GM12878 (cell line): Measurements from ENCODE around the gene ATG4B. TPM values are rescaled to one million over a fixed set of nuclear protein-coding genes. Genes with fewer than 3 reads are reported as not detected.

ENCODE experiments used
- BCL11A ChIP-seq: IDR thresholded peaks from 2 replicates; pipeline ENCODE4 v1.6.1; 2011; ENCODE audit warnings: low read depth, low read length
- BMI1 ChIP-seq: fragments of 450-650 bp; IDR thresholded peaks from 2 replicates; pipeline ENCODE4 v1.6.1; 2016; ENCODE audit warnings: mild to moderate bottlenecking, moderate library complexity, borderline replicate concordance
- CBX3 ChIP-seq: fragments of 200-600 bp; sonication (generic); IDR thresholded peaks from 2 replicates; pipeline ENCODE4 v1.6.1; 2016; ENCODE audit warnings: low read depth, borderline replicate concordance
- EED ChIP-seq: sonication (generic); IDR thresholded peaks from 2 replicates; pipeline ENCODE4 v1.6.1; 2016; ENCODE audit warnings: antibody characterized with exemption, low read depth
- EZH2 ChIP-seq: IDR thresholded peaks from 2 replicates; pipeline ENCODE4 v1.6.1; 2012; ENCODE audit warnings: low read depth, mild to moderate bottlenecking, control low read depth, inconsistent platforms, low read length, borderline replicate concordance; ENCODE audit not compliant: control insufficient read depth
- FOS ChIP-seq: IDR thresholded peaks from 3 replicates; pipeline ENCODE4 v1.6.1; 2011; ENCODE audit warnings: borderline replicate concordance; ENCODE audit not compliant: insufficient read length; ENCODE audit errors: extremely low read depth
- HSF1 ChIP-seq: fragments of 150-350 bp; IDR thresholded peaks from 2 replicates; pipeline ENCODE4 v1.6.1; 2014; ENCODE audit warnings: mild to moderate bottlenecking, low read depth, low read length
- IKZF1 ChIP-seq: fragments of 450-650 bp; conservative IDR thresholded peaks from 2 replicates; pipeline ENCODE4 v1.6.1; 2017; ENCODE audit warnings: antibody characterized with exemption, mild to moderate bottlenecking
- KDM1A ChIP-seq: fragments of 200-600 bp; sonication (generic); IDR thresholded peaks from 2 replicates; pipeline ENCODE4 v1.6.1; 2016; ENCODE audit warnings: borderline replicate concordance
- NR2C1 ChIP-seq: fragments of 450-650 bp; IDR thresholded peaks from 2 replicates; pipeline ENCODE4 v1.6.1; 2017; ENCODE audit warnings: antibody characterized with exemption, mild to moderate bottlenecking, moderate library complexity
- PAX8 ChIP-seq: fragments of 450-650 bp; IDR thresholded peaks from 2 replicates; pipeline ENCODE4 v1.6.1; 2017; ENCODE audit warnings: mild to moderate bottlenecking, moderate library complexity
- RCOR1 ChIP-seq: conservative IDR thresholded peaks from 2 replicates; pipeline ENCODE4 v1.6.1; 2012; ENCODE audit warnings: low read depth, low read length, improper control_type of control experiment
- REST ChIP-seq: IDR thresholded peaks from 2 replicates; pipeline ENCODE4 v1.6.1; 2012; ENCODE audit warnings: mild to moderate bottlenecking, low read depth, low read length
- SKIL ChIP-seq: fragments of 450-650 bp; IDR thresholded peaks from 2 replicates; pipeline ENCODE4 v1.6.1; 2017; ENCODE audit warnings: mild to moderate bottlenecking, low read depth, inconsistent platforms; ENCODE audit not compliant: poor library complexity, severe bottlenecking
- SREBF2 ChIP-seq: IDR thresholded peaks from 2 replicates; pipeline ENCODE4 v1.6.1; 2012; ENCODE audit warnings: mild to moderate bottlenecking, low read length
- SUPT20H ChIP-seq: IDR thresholded peaks from 2 replicates; pipeline ENCODE4 v1.6.1; 2011; ENCODE audit warnings: low read depth, mild to moderate bottlenecking, low read length, moderate library complexity, borderline replicate concordance; ENCODE audit not compliant: control insufficient read depth
- WRNIP1 ChIP-seq: IDR thresholded peaks from 2 replicates; pipeline ENCODE4 v1.6.1; 2011; ENCODE audit warnings: low read depth, low read length, improper control_type of control experiment, borderline replicate concordance
- ZNF274 ChIP-seq: IDR thresholded peaks from one replicate; pipeline ENCODE4 v1.8.0; 2011; ENCODE audit not compliant: insufficient read length, insufficient read depth
- polyA plus RNA-seq, 11 experiments: library from polyadenylated mRNA; depleted of rRNA in 4 of 11; unstranded in 6 of 11; stranded (reverse) in 5 of 11; fragments of >200 nt; fragmentation: Nextera tagmentation in 4 of 11; fragmentation: Illumina TruSeq in 1 of 11; extraction: Ambion mirVana in 4 of 11; extraction: Trizol in 1 of 11; gene quantifications; 1 replicate in 1 of 11; 2 replicates in 10 of 11; pipeline versions ENCODE4 v1.2.1 to v1.2.3, GENCODE V29; 2011 to 2016; ENCODE audit warnings: inconsistent platforms in 2 of 11, missing spikeins in 2 of 11, low read depth in 1 of 11
- total RNA-seq, 4 experiments: library from RNA; depleted of rRNA in 3 of 4; stranded (reverse); fragments of >200 nt in 3 of 4; fragmentation: Illumina TruSeq in 1 of 4; extraction: Trizol in 1 of 4; gene quantifications; 2 replicates each; pipeline versions ENCODE4 v1.2.1 to v1.2.3, GENCODE V29; 2013 to 2021
- TF ChIP-seq, protein P1 (sequence below): fragments of 450-650 bp; IDR thresholded peaks from 2 replicates; pipeline ENCODE4 v1.6.1; 2017; ENCODE audit warnings: low read depth, mild to moderate bottlenecking, moderate library complexity

Gene ATG4B
- total and polyA plus RNA-seq, 10 of the 15 experiments (the other 5 are each of a cell fraction or from before 2014, with no cell fraction given): 5.8 to 84.1 (median 64.9) TPM

- no peak for TF ChIP-seq BCL11A
- no peak for TF ChIP-seq ZNF274
- no peak for TF ChIP-seq FOS
- TF ChIP-seq SREBF2: no peak
- peak; percentile 37; the same call in 1 of the 2 replicates for TF ChIP-seq IKZF1
- TF ChIP-seq PAX8: no peak
- TF ChIP-seq EED: no peak
- no peak for TF ChIP-seq EZH2
- TF ChIP-seq CBX3: no peak
- no peak for TF ChIP-seq SKIL
- no peak for TF ChIP-seq BMI1
- TF ChIP-seq WRNIP1: no peak
- TF ChIP-seq HSF1: no peak
- no peak for TF ChIP-seq SUPT20H
- TF ChIP-seq, protein P1, sequence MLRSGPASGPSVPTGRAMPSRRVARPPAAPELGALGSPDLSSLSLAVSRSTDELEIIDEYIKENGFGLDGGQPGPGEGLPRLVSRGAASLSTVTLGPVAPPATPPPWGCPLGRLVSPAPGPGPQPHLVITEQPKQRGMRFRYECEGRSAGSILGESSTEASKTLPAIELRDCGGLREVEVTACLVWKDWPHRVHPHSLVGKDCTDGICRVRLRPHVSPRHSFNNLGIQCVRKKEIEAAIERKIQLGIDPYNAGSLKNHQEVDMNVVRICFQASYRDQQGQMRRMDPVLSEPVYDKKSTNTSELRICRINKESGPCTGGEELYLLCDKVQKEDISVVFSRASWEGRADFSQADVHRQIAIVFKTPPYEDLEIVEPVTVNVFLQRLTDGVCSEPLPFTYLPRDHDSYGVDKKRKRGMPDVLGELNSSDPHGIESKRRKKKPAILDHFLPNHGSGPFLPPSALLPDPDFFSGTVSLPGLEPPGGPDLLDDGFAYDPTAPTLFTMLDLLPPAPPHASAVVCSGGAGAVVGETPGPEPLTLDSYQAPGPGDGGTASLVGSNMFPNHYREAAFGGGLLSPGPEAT: no peak
- no peak for TF ChIP-seq KDM1A
- no peak for TF ChIP-seq REST
- TF ChIP-seq RCOR1: no peak
- TF ChIP-seq NR2C1: peak; percentile 93
These were observed 19.9 kb upstream of the ATG4B start (continued) for GRCh38 chr2:241617431-241618154.
